HepG2 (cell line): ENCODE results near the gene GUCY2D. TPM values are rescaled to one million over a fixed set of nuclear protein-coding genes. Genes with fewer than 3 reads are reported as not detected.

ENCODE experiments used
- AFF4 ChIP-seq: sonication (generic); formaldehyde crosslinking; IDR thresholded peaks from 2 replicates; pipeline ENCODE4 v1.4.0; 2020; ENCODE audit warnings: missing genetic modification reagents
- ATF6 ChIP-seq: sonication (generic); formaldehyde crosslinking; conservative IDR thresholded peaks from 2 replicates; pipeline ENCODE4 v1.4.0; 2020; ENCODE audit warnings: missing genetic modification reagents
- GABPA ChIP-seq, 2 experiments: IDR thresholded peaks; 2 replicates each; pipeline ENCODE4 v1.6.1; 2011 to 2016; ENCODE audit warnings: low read depth in 2 of 2, low read length in 1 of 2, missing biosample characterization in 1 of 2, missing genetic modification characterization in 1 of 2
- JDP2 ChIP-seq: sonication (generic); formaldehyde crosslinking; IDR thresholded peaks from 2 replicates; pipeline ENCODE4 v1.8.1; 2022; ENCODE audit warnings: missing genetic modification reagents, borderline replicate concordance
- MLLT10 ChIP-seq: sonication (generic); formaldehyde crosslinking; IDR thresholded peaks from 2 replicates; pipeline ENCODE4 v1.4.0; 2020; ENCODE audit warnings: missing genetic modification reagents
- MNT ChIP-seq: fragments of 450-650 bp; IDR thresholded peaks from 2 replicates; pipeline ENCODE4 v1.6.1; 2016
- RELA ChIP-seq: sonication (generic); formaldehyde crosslinking; IDR thresholded peaks from 2 replicates; pipeline ENCODE4 v1.4.0; 2020; ENCODE audit warnings: missing genetic modification reagents
- RXRA ChIP-seq: sonication (generic); formaldehyde crosslinking; IDR thresholded peaks from 2 replicates; pipeline ENCODE4 v1.5.1; 2020; ENCODE audit warnings: missing genetic modification reagents
- SNAPC2 ChIP-seq: sonication (generic); formaldehyde crosslinking; IDR thresholded peaks from 2 replicates; pipeline ENCODE4 v1.8.1; 2022; ENCODE audit warnings: mild to moderate bottlenecking, missing genetic modification reagents
- USF2 ChIP-seq, 2 experiments: sonication (generic) in 1 of 2; formaldehyde crosslinking in 1 of 2; IDR thresholded peaks; 2 replicates each; pipeline versions ENCODE4 v1.5.1 to v1.6.1; 2011 to 2020; ENCODE audit warnings: borderline replicate concordance in 1 of 2, low read depth in 1 of 2, low read length in 1 of 2, mild to moderate bottlenecking in 1 of 2, missing genetic modification reagents in 1 of 2, moderate library complexity in 1 of 2
- ZBTB2 ChIP-seq: sonication (generic); formaldehyde crosslinking; IDR thresholded peaks from 2 replicates; pipeline ENCODE4 v1.8.0; 2022; ENCODE audit warnings: low read depth, missing genetic modification reagents
- ZNF260 ChIP-seq: sonication (generic); formaldehyde crosslinking; IDR thresholded peaks from 2 replicates; pipeline ENCODE4 v1.4.0; 2020; ENCODE audit warnings: missing genetic modification reagents, low read depth, mild to moderate bottlenecking, borderline replicate concordance
- ZNF350 ChIP-seq: sonication (generic); formaldehyde crosslinking; IDR thresholded peaks from 2 replicates; pipeline ENCODE4 v1.4.0; 2020; ENCODE audit warnings: mild to moderate bottlenecking, low read depth, missing genetic modification reagents, borderline replicate concordance
- ZNF468 ChIP-seq: sonication (generic); formaldehyde crosslinking; IDR thresholded peaks from 2 replicates; pipeline ENCODE4 v1.8.0; 2022; ENCODE audit warnings: mild to moderate bottlenecking, moderate library complexity, missing genetic modification reagents
- ZNF713 ChIP-seq: sonication (generic); formaldehyde crosslinking; IDR thresholded peaks from 2 replicates; pipeline ENCODE4 v1.4.0; 2020; ENCODE audit warnings: mild to moderate bottlenecking, missing genetic modification reagents
- ZNF720 ChIP-seq: sonication (generic); formaldehyde crosslinking; IDR thresholded peaks from 2 replicates; pipeline ENCODE4 v1.4.0; 2020; ENCODE audit warnings: missing genetic modification reagents
- polyA plus RNA-seq, 8 experiments: library from polyadenylated mRNA; depleted of rRNA in 3 of 8; stranded (reverse) in 7 of 8; unstranded in 1 of 8; fragments of >200 nt; fragmentation: Illumina TruSeq in 4 of 8; extraction: Trizol in 4 of 8; gene quantifications; 2 replicates each; pipeline versions ENCODE4 v1.2.1 to v1.2.3, GENCODE V29; 2011 to 2016; ENCODE audit warnings: low read depth in 4 of 8, missing spikeins in 1 of 8, mixed read lengths in 1 of 8; ENCODE audit not compliant: insufficient read depth in 1 of 8
- total RNA-seq, 5 experiments: library from RNA; depleted of rRNA; stranded (reverse); fragments of >200 nt; fragmentation: Illumina TruSeq; extraction: Trizol; gene quantifications; 2 replicates each; pipeline ENCODE4 v1.2.3, GENCODE V29; 2016; ENCODE audit warnings: low read depth in 1 of 5

Gene GUCY2D
- total and polyA plus RNA-seq, 2 of the 13 experiments (the other 11 are each of a cell fraction or from before 2014, with no cell fraction given) = not detected

GRCh38 chr17:8016632-8017424 is 14.4 kb downstream of the GUCY2D start (continued):
- peak; percentile 56; the same call in 1 of the 2 replicates for TF ChIP-seq USF2 (IDR thresholded peaks at IDR 0.05; ENCODE audit: low read depth, low read length)
- TF ChIP-seq USF2 (CRISPR knock-in tag; IDR thresholded peaks at IDR 0.05; ENCODE audit: borderline replicate concordance) = peak; percentile 77; the same call in 1 of the 2 replicates
- no peak for TF ChIP-seq GABPA (IDR thresholded peaks at IDR 0.05; ENCODE audit: low read depth, low read length)
- no peak for TF ChIP-seq GABPA (CRISPR knock-in tag; IDR thresholded peaks at IDR 0.05; ENCODE audit: low read depth)
- no peak for TF ChIP-seq ZNF720 (CRISPR knock-in tag)
- no peak for TF ChIP-seq ATF6 (CRISPR knock-in tag)
- no peak for TF ChIP-seq MLLT10 (CRISPR knock-in tag)
- no peak for TF ChIP-seq RELA (CRISPR knock-in tag)
- no peak for TF ChIP-seq ZNF468 (CRISPR knock-in tag)
- TF ChIP-seq ZNF260 (CRISPR knock-in tag) = no peak
- TF ChIP-seq ZBTB2 = no peak
- TF ChIP-seq MNT = no peak
- TF ChIP-seq SNAPC2 = no peak
- no peak for TF ChIP-seq RXRA
- no peak for TF ChIP-seq JDP2 (CRISPR knock-in tag)
- peak; percentile 35; the same call in 1 of the 2 replicates for TF ChIP-seq ZNF350
- no peak for TF ChIP-seq ZNF713 (CRISPR knock-in tag)
- TF ChIP-seq AFF4 = no peak
